A549 treated with RU486 at 1 μM for 4 hours (cell line): ENCODE results near the gene LDLRAD4. TPM values are rescaled to one million over a fixed set of nuclear protein-coding genes. Genes with fewer than 3 reads are reported as not detected.

Experiments
- total RNA-seq: library from RNA; stranded (reverse); fragments of 200-300 nt; extraction: Qiagen RNA extraction; gene quantifications from 5 replicates; pipeline ENCODE4 v1.2.3, GENCODE V29; 2022; ENCODE audit warnings: low read depth

Gene LDLRAD4
- 1.1 to 2.8 TPM (median 1.3 TPM) in 5 replicates for total RNA-seq

DNA sequence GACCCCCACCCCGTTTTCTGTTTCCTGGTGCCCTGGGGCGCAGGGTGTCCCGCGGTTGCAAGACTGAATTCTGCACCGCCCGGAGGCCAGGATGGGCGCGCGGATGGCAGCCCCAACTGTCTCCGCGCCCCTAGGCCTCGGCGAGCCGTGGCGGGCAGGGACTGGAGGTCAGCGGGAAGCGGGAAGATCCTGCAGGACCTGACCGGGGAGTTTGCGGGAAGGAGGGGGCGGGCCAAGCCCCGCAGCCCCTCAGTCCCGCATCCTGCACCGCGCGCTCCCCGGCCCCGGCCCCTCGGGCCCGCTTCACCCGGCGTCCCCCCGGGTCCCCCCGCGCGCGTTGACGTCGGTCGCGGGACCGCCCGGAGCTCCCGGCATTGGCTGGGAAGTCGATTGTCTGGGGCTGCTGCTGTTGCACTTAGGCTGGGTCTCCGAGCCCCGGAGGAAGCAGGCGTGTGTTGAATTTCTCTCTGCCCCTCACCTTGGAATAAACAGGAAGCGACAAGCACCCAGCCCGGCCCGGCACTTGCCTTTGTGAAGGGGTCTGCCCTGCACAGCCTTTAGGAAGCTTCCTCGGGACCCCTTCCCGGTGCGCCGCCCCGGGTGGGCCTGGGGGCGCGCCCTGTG is at the start of gene LDLRAD4:
Gene LDLRAD4, plus strand, starts transcription at position 393 of the 624 bp plus-strand sequence.

Other genes with a start within 250 kb of the LDLRAD4 start
- 6.4 to 10.2 TPM (median 9.1 TPM) in 5 replicates for gene CEP192, start 227.4 kb upstream of the LDLRAD4 start, total RNA-seq